Measurements from ENCODE around the gene RIPK1. TPM values are rescaled to one million over a fixed set of nuclear protein-coding genes. Genes with fewer than 3 reads are reported as not detected.

The RIPK1 gene
- total and polyA plus RNA-seq, 10 of the 15 experiments (the other 5 are each of a cell fraction or from before 2014, with no cell fraction given): 1.6 to 11.2 (median 6.3) TPM

DNA sequence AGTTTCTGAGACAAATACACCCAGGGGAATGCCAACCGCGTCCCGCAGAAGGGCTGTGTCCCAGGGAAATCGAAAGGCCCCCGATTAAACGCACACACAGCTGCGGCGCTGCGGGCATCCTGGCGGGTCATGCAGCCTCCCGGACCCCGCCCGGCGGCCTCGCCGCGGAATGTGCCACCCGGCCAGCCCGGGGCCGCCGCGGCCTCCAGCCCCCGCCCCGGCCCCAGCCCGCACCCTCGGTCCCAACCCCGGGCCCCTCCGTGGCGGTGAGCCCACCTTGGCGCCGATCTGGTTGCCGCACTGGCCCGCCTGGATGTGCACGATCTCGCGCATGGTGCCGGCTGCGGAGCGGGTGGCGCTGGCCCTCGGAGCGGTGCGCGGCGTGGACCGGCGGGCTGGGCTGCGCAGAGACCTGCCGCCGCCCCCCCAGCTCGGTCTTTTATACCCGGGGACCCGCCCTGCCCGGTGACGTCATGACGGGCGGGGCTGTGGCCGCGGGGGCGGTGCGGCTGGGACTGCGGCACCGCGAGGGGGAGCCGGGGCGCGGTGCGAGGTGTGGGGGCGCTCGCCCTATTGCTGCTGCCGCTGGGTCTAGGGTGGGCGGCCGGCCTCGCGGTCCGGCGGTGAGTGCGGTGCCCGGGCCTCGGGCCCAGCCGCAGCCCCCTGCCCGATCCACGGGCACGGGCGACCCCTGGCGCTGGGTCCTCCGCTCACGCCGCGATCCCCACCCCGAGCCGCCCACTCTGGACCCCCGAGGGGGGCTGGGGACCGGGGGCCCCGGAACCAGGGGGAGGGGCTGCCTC, 89.0 kb downstream of the RIPK1 start, which contains the start of gene TUBB2A:
TSS of gene TUBB2A (minus strand) at position 414 of the 803 bp plus-strand sequence. CDS start at position 333, 81 bp downstream.
- 0 out of 4 replicates have a peak, but pooled peaks cover 0 to 2% of the 10 kb centered on the region in 2 experiments for H3K27me3 ChIP-seq (replicated peaks in 1 of 2; ENCODE audit: control insufficient read depth in 2 of 2, insufficient read depth in 2 of 2, low read length in 1 of 2)
- in situ Hi-C loops (cut with MboI) (no loop called here), intact Hi-C loops (cut with micrococcal nuclease; ENCODE audit: unreplicated experiment) (no loop called here)
- no peak for FAIRE-seq
- DNase-seq (ENCODE audit: low read depth, low spot score): no peak
- H2AFZ ChIP-seq (ENCODE audit: control insufficient read depth, low read depth, low read length): peak within 1 kb of the TSS; percentile 58
- under 1% methylated on average over 42 of the region's 95 CpGs for WGBS (ENCODE audit: insufficient coverage, insufficient replicate concordance, low lambda C conversion rate, missing lambda C conversion rate)
- H3K4me3 ChIP-seq: peak within 1 kb of the TSS; percentile 80
- peak within 1 kb of the TSS; percentile 88 for H3K4me2 ChIP-seq (ENCODE audit: control insufficient read depth, insufficient read depth)
- no peaks in the 10 kb centered on the region for H4K20me1 ChIP-seq (ENCODE audit: control insufficient read depth, insufficient read depth)
- H3K9me3 ChIP-seq (replicated peaks; ENCODE audit: control insufficient read depth, insufficient read depth, low read length): no peaks in the 10 kb centered on the region
- no peaks in the 10 kb centered on the region for H3K36me3 ChIP-seq (ENCODE audit: control insufficient read depth in 2 of 2, insufficient read depth in 2 of 2, low read length in 1 of 2)
- peak; percentile 87 for ATAC-seq
- H3K4me1 ChIP-seq (ENCODE audit: control insufficient read depth, insufficient read depth, low read length): no peaks in the 10 kb centered on the region; the same call in 1 of the 2 replicates
- peaks cover 2% of the 10 kb centered on the region; the same call in 1 of the 2 replicates for H3K79me2 ChIP-seq (ENCODE audit: control insufficient read depth, insufficient read depth, low read length)
- ChIA-PET RAD21 (ENCODE audit: unreplicated experiment) (interaction anchor here (0.6 to 2.0 kb wide), 6 partner anchors 8 to 101 kb away, joined by 3 to 9 read pairs (median 4); partner anchors contain the start of gene PSMG4), SMC1A (ENCODE audit: uncharacterized antibody, unreplicated experiment) (interaction anchor here (0.7 to 0.8 kb wide), 2 partner anchors 52 to 574 kb away, joined by 3 to 5 read pairs; no protein-coding TSS in a partner anchor), CTCF (interaction anchor here (0.6 to 1.4 kb wide), 9 partner anchors 18 to 102 kb away, joined by 3 to 8 read pairs (median 4); no protein-coding TSS in a partner anchor), POLR2A (no interaction called here)
- peak within 1 kb of the TSS; percentile 48; the same call in 1 of the 2 replicates for H3K9ac ChIP-seq (ENCODE audit: control insufficient read depth, insufficient read depth, low read length)
- no TSS peak for BruUV-seq (replicated peaks)
- H3K27ac ChIP-seq (ENCODE audit: control insufficient read depth, insufficient read depth): 0 out of 2 replicates have a peak within 1 kb of the TSS, but pooled peaks have one; percentile 25
- TF ChIP-seq RBBP5 (conservative IDR thresholded peaks at IDR 0.05) (no peak), NFIC (IDR thresholded peaks at IDR 0.05; ENCODE audit: low read depth, low read length) (no peak), EP300 (IDR thresholded peaks at IDR 0.05; ENCODE audit: borderline replicate concordance in 1 of 2, control insufficient read depth in 1 of 2, low read depth in 2 of 2, low read length in 2 of 2) (no peak), SMARCA5 (IDR thresholded peaks at IDR 0.05) (0 out of 2 replicates have a peak, but pooled peaks have one; percentile 67), FOXM1 (IDR thresholded peaks at IDR 0.05; ENCODE audit: low read depth, low read length) (no peak), SMAD5 (IDR thresholded peaks at IDR 0.05; ENCODE audit: low read depth) (no peak), ATF7 (IDR thresholded peaks at IDR 0.05; ENCODE audit: low read depth) (peak; percentile 30; the same call in 1 of the 2 replicates), POLR2AphosphoS2 (IDR thresholded peaks at IDR 0.05; ENCODE audit: low read depth, low read length) (no peak), RELA (IDR thresholded peaks at IDR 0.05; ENCODE audit: borderline replicate concordance, partially characterized antibody) (no peak), BACH1 (IDR thresholded peaks at IDR 0.05; ENCODE audit: borderline replicate concordance) (peak; percentile 70; the same call in 1 of the 2 replicates), GABPA (IDR thresholded peaks at IDR 0.05; ENCODE audit: low read depth) (no peak), KAT2A (conservative IDR thresholded peaks at IDR 0.05; ENCODE audit: control insufficient read depth, low read depth, low read length) (no peak), MTA3 (IDR thresholded peaks at IDR 0.05; ENCODE audit: borderline replicate concordance, low read length) (no peak), ZBED1 (IDR thresholded peaks at IDR 0.05; ENCODE audit: borderline replicate concordance) (no peak), CHD1 (IDR thresholded peaks at IDR 0.05; ENCODE audit: low read depth, low read length) (no peak), RCOR1 (conservative IDR thresholded peaks at IDR 0.05; ENCODE audit: low read depth, low read length) (no peak), EED (IDR thresholded peaks at IDR 0.05; ENCODE audit: low read depth) (no peak), NR2F1 (conservative IDR thresholded peaks at IDR 0.05) (no peak; the same call in 1 of the 2 replicates), NFYB (IDR thresholded peaks at IDR 0.05; ENCODE audit: insufficient read depth, low read depth, low read length) (no peak), SREBF2 (IDR thresholded peaks at IDR 0.05; ENCODE audit: low read length) (no peak), SREBF1 (IDR thresholded peaks at IDR 0.05; ENCODE audit: low read length) (no peak), DPF2 (IDR thresholded peaks at IDR 0.05) (peak; percentile 88), MYC (IDR thresholded peaks at IDR 0.05; ENCODE audit: insufficient read depth, insufficient read length, insufficient replicate concordance, low read length, severe bottlenecking) (no peak), RFX5 (IDR thresholded peaks at IDR 0.05; ENCODE audit: low read depth, low read length) (no peak), NFYA (IDR thresholded peaks at IDR 0.05; ENCODE audit: borderline replicate concordance, low read depth, low read length) (no peak)

Measured in GM12878 (cell line).